ENCODE results near the gene KRTAP10-10. TPM values are rescaled to one million over a fixed set of nuclear protein-coding genes. Genes with fewer than 3 reads are reported as not detected.

The KRTAP10-10 gene
- total and polyA plus RNA-seq, 9 of the 15 experiments (the other 6 are each of a cell fraction or from before 2014, with no cell fraction given): not detected

GRCh38 chr21:44650973-44651675, 14.0 kb downstream of the KRTAP10-10 start:
- DNase-seq (ENCODE audit: extremely low read depth in 1 of 4, low spot score in 3 of 4) (no peak), ATAC-seq (no peak; the same call in 2 of the 3 replicates), FAIRE-seq (no peak)
- Histone ChIP-seq H3K4me3 (no peak overlapping the region), H3K9ac (ENCODE audit: insufficient read depth in 1 of 2, low read depth in 2 of 2, low read length in 2 of 2) (no peak overlapping the region), H3K27me3 (ENCODE audit: control insufficient read depth in 2 of 2, insufficient read depth in 2 of 2, low read length in 2 of 2) (peaks cover 13 to 74% of the 10 kb centered on the region in 2 experiments; a peak in 4 of 5 replicates), H3K9me1 (ENCODE audit: control insufficient read depth, insufficient read depth, low read length) (no peaks in the 10 kb centered on the region), H3K36me3 (ENCODE audit: control insufficient read depth, insufficient read depth, low read length) (no peaks in the 10 kb centered on the region), H2AFZ (ENCODE audit: low read depth, low read length) (no peak overlapping the region), H3K27ac (ENCODE audit: extremely low read depth, low read depth, low read length) (no peak overlapping the region), H3K4me2 (ENCODE audit: insufficient read depth, low read length) (no peak overlapping the region), H3K9me3 (replicated peaks; ENCODE audit: control insufficient read depth, insufficient read depth, low read depth, low read length) (no peaks in the 10 kb centered on the region), H3K79me2 (ENCODE audit: control insufficient read depth, insufficient read depth, low read length) (no peaks in the 10 kb centered on the region), H3K4me1 (replicated peaks in 1 of 2; ENCODE audit: control insufficient read depth in 2 of 2, insufficient read depth in 2 of 2, low read length in 2 of 2) (peaks cover 0 to 6% of the 10 kb centered on the region in 2 experiments; a peak in 2 of 5 replicates), H4K20me1 (replicated peaks; ENCODE audit: control insufficient read depth, insufficient read depth, low read length) (no peaks in the 10 kb centered on the region)
- POLR2A ChIA-PET: interaction anchor here (0.6 to 1.2 kb wide), 3 partner anchors 14 to 284 kb away, joined by 3 to 4 read pairs (median 4); partner anchors contain the start of genes KRTAP10-10 and KRTAP12-1
- intact Hi-C loops (cut with micrococcal nuclease): no loop called here
- no TSS peak for BruUV-seq (replicated peaks)
- in situ Hi-C loops (cut with MboI): no loop called here
- WGBS (ENCODE audit: insufficient coverage, low coverage, missing lambda C conversion rate): 2% methylated on average over 12 of the region's 12 CpGs
- CTCF ChIA-PET (ENCODE audit: low intra/inter-chr PET ratio): no interaction called here
- no peak for TF ChIP-seq KLF13 (tag; IDR thresholded peaks at IDR 0.05; ENCODE audit: borderline replicate concordance, low read depth)
- no peak for TF ChIP-seq GTF2A2 (tag; IDR thresholded peaks at IDR 0.05)
- no peak for TF ChIP-seq VEZF1 (CRISPR knock-in tag; IDR thresholded peaks at IDR 0.05)
- TF ChIP-seq IRF9 (tag; IDR thresholded peaks at IDR 0.05): no peak
- TF ChIP-seq ZNF143 (CRISPR knock-in tag; IDR thresholded peaks at IDR 0.05): no peak
- no peak for TF ChIP-seq MCM5 (IDR thresholded peaks at IDR 0.05; ENCODE audit: low read depth)
- no peak for TF ChIP-seq ZNF695 (CRISPR knock-in tag; IDR thresholded peaks at IDR 0.05)
- no peak for TF ChIP-seq ILF3 (IDR thresholded peaks at IDR 0.05; ENCODE audit: borderline replicate concordance)
- TF ChIP-seq ID3 (CRISPR knock-in tag; IDR thresholded peaks at IDR 0.05): no peak
- TF ChIP-seq ID3 (tag; IDR thresholded peaks at IDR 0.05): no peak
- TF ChIP-seq KHSRP (IDR thresholded peaks at IDR 0.05): no peak
- no peak for TF ChIP-seq NELFE (IDR thresholded peaks at IDR 0.05; ENCODE audit: insufficient read depth, insufficient read length)
- TF ChIP-seq DEAF1 (CRISPR knock-in tag; IDR thresholded peaks at IDR 0.05): no peak
- TF ChIP-seq NCOA2 (IDR thresholded peaks at IDR 0.05; ENCODE audit: partially characterized antibody in 2 of 2): no peak
- no peak for TF ChIP-seq ZNF449 (CRISPR knock-in tag; IDR thresholded peaks at IDR 0.05)

All from K562 (cell line).